Measurements from ENCODE around the gene JAKMIP1. TPM values are rescaled to one million over a fixed set of nuclear protein-coding genes. Genes with fewer than 3 reads are reported as not detected.

Gene JAKMIP1
- polyA plus RNA-seq, 3 donors: 0.08 TPM; not detected in 2

GRCh38 chr4:6027392-6027791 is 173.0 kb downstream of the JAKMIP1 start:
- Histone ChIP-seq H3K4me1 (ENCODE audit: control insufficient read depth in 1 of 2, insufficient read depth in 2 of 2, low read length in 2 of 2) (no peaks in the 10 kb centered on the region), H3K36me3 (replicated peaks in 1 of 2; ENCODE audit: control insufficient read depth in 1 of 2, insufficient read depth in 2 of 2, low read length in 2 of 2) (no peaks in the 10 kb centered on the region), H3K27ac (ENCODE audit: low read depth in 1 of 2, low read length in 2 of 2) (no peak overlapping the region), H3K9ac (ENCODE audit: insufficient read depth, low read length, poor library complexity, severe bottlenecking) (no peak overlapping the region), H3K4me3 (replicated peaks in 1 of 3; ENCODE audit: low read depth in 2 of 3, low read length in 3 of 3) (no peak overlapping the region), H3K27me3 (ENCODE audit: control insufficient read depth in 2 of 2, insufficient read depth in 2 of 2, low read length in 2 of 2) (no peaks in the 10 kb centered on the region), H2AFZ (ENCODE audit: insufficient read depth, low read depth, low read length, poor library complexity, severe bottlenecking) (no peak overlapping the region), H3K79me2 (ENCODE audit: insufficient read depth, low read length) (no peaks in the 10 kb centered on the region), H3K4me2 (replicated peaks; ENCODE audit: extremely low read depth, low read length, poor library complexity, severe bottlenecking) (no peak overlapping the region), H3K9me3 (replicated peaks in 1 of 2; ENCODE audit: control insufficient read depth in 1 of 2, insufficient read depth in 1 of 2, low read length in 2 of 2) (no peaks in the 10 kb centered on the region), H4K20me1 (ENCODE audit: insufficient read depth, low read length) (no peaks in the 10 kb centered on the region)
- no peak overlapping the region for H3K4me3 Mint-ChIP-seq
- WGBS (ENCODE audit: insufficient coverage): 56% methylated on average over 3 of the region's 9 CpGs
- H3K9me3 Mint-ChIP-seq: no peaks in the 10 kb centered on the region
- H3K27me3 Mint-ChIP-seq (ENCODE audit: low read depth in 3 of 3): peaks cover 3 to 5% (median 4%) of the 10 kb centered on the region in 3 donors
- TF ChIP-seq, protein P1, sequence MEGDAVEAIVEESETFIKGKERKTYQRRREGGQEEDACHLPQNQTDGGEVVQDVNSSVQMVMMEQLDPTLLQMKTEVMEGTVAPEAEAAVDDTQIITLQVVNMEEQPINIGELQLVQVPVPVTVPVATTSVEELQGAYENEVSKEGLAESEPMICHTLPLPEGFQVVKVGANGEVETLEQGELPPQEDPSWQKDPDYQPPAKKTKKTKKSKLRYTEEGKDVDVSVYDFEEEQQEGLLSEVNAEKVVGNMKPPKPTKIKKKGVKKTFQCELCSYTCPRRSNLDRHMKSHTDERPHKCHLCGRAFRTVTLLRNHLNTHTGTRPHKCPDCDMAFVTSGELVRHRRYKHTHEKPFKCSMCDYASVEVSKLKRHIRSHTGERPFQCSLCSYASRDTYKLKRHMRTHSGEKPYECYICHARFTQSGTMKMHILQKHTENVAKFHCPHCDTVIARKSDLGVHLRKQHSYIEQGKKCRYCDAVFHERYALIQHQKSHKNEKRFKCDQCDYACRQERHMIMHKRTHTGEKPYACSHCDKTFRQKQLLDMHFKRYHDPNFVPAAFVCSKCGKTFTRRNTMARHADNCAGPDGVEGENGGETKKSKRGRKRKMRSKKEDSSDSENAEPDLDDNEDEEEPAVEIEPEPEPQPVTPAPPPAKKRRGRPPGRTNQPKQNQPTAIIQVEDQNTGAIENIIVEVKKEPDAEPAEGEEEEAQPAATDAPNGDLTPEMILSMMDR (IDR thresholded peaks at IDR 0.05): no peak
- H3K36me3 Mint-ChIP-seq: no peaks in the 10 kb centered on the region
- DNase-seq: no peak
- intact Hi-C loops (cut with micrococcal nuclease): no loop called here
- H3K27ac Mint-ChIP-seq: no peak overlapping the region
- peaks cover under 1% of the 10 kb centered on the region for H3K4me1 Mint-ChIP-seq

- whole genome bisulfite sequencing (ENCODE audit: insufficient coverage): 96% methylated on average over 16 of the region's 20 CpGs
- Mint-ChIP-seq H3K27ac (no peak overlapping the region), H3K4me1 (no peaks in the 10 kb centered on the region), H3K4me3 (no peak overlapping the region), H3K36me3 (no peaks in the 10 kb centered on the region), H3K27me3 (ENCODE audit: low read depth in 3 of 3) (peaks cover 0 to 5% (median 4%) of the 10 kb centered on the region in 3 donors), H3K9me3 (no peaks in the 10 kb centered on the region)
- H3K27me3 ChIP-seq (ENCODE audit: control insufficient read depth in 2 of 2, insufficient read depth in 2 of 2, low read length in 2 of 2): no peaks in the 10 kb centered on the region
- no peak overlapping the region for H2AFZ ChIP-seq (ENCODE audit: insufficient read depth, low read depth, low read length, poor library complexity, severe bottlenecking)
- no peaks in the 10 kb centered on the region for H3K36me3 ChIP-seq (replicated peaks in 1 of 2; ENCODE audit: control insufficient read depth in 1 of 2, insufficient read depth in 2 of 2, low read length in 2 of 2)
- TF ChIP-seq, protein P1 (IDR thresholded peaks at IDR 0.05): no peak
- H3K9ac ChIP-seq (ENCODE audit: insufficient read depth, low read length, poor library complexity, severe bottlenecking): no peak overlapping the region
- no peak overlapping the region for H3K4me2 ChIP-seq (replicated peaks; ENCODE audit: extremely low read depth, low read length, poor library complexity, severe bottlenecking)
- DNase-seq: no peak
- no peaks in the 10 kb centered on the region for H3K9me3 ChIP-seq (replicated peaks in 1 of 2; ENCODE audit: control insufficient read depth in 1 of 2, insufficient read depth in 1 of 2, low read length in 2 of 2)
- intact Hi-C loops (cut with micrococcal nuclease): no loop called here
- no peaks in the 10 kb centered on the region for H4K20me1 ChIP-seq (ENCODE audit: insufficient read depth, low read length)
- no peak overlapping the region for H3K27ac ChIP-seq (ENCODE audit: low read depth in 1 of 2, low read length in 2 of 2)
- no peaks in the 10 kb centered on the region for H3K79me2 ChIP-seq (ENCODE audit: insufficient read depth, low read length)
- no peak overlapping the region for H3K4me3 ChIP-seq (replicated peaks in 1 of 3; ENCODE audit: low read depth in 2 of 3, low read length in 3 of 3)
- no peaks in the 10 kb centered on the region for H3K4me1 ChIP-seq (ENCODE audit: control insufficient read depth in 1 of 2, insufficient read depth in 2 of 2, low read length in 2 of 2)
These were observed 175.9 kb downstream of the JAKMIP1 start for GRCh38 chr4:6024313-6024960.

Data from CD14-positive monocyte (primary cell).